Transverse colon (tissue), 4 donors: ENCODE measurements around the gene IGF2BP1.

Experiments used
- EP300 ChIP-seq: sonication (generic); formaldehyde crosslinking; IDR thresholded peaks from one replicate; pipeline ENCODE4 v1.6.1; 2017; ENCODE audit warnings: antibody characterized with exemption, low read depth
- POLR2A ChIP-seq: fragments of 450-650 bp; IDR thresholded peaks from one replicate; pipeline ENCODE4 v1.6.1; 2016; ENCODE audit warnings: antibody characterized with exemption, mild to moderate bottlenecking, moderate library complexity
- POLR2AphosphoS5 ChIP-seq, 3 donors: sonication (generic); formaldehyde crosslinking; IDR thresholded peaks; one replicate each; pipeline ENCODE4 v1.6.1; 2016; ENCODE audit warnings: antibody characterized with exemption in 3 of 3
- TF ChIP-seq, protein P1 (sequence below), 5 experiments: fragments of 200-600 bp in 3 of 5; fragments of 450-650 bp in 2 of 5; sonication (generic) in 3 of 5; IDR thresholded peaks; 1 replicate in 2 of 5; 2 replicates in 3 of 5; pipeline ENCODE4 v1.5.1; 2016 to 2017; ENCODE audit warnings: antibody characterized with exemption in 5 of 5, inconsistent platforms in 3 of 5, mild to moderate bottlenecking in 2 of 5, moderate library complexity in 1 of 5

DNA sequence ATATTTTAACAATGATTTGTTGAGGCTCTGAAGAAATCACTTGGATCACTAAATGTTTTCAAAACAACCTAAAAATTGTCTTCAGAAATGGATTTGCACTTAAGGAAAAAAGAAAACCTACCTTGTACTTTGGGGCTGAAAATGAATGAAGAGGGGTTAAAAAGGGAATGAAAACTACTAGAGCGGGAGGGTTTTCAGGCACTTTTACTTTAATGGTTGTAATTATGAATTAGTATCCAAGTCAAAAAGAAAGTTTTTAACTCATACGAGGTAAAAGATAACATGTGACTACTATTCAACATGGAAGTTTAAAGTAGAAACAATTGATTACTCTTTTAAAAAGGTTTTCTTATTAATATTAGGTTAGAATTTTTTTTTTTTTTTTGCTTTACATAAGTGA is 5.1 kb downstream of the IGF2BP1 start:
- TF ChIP-seq, protein P1, sequence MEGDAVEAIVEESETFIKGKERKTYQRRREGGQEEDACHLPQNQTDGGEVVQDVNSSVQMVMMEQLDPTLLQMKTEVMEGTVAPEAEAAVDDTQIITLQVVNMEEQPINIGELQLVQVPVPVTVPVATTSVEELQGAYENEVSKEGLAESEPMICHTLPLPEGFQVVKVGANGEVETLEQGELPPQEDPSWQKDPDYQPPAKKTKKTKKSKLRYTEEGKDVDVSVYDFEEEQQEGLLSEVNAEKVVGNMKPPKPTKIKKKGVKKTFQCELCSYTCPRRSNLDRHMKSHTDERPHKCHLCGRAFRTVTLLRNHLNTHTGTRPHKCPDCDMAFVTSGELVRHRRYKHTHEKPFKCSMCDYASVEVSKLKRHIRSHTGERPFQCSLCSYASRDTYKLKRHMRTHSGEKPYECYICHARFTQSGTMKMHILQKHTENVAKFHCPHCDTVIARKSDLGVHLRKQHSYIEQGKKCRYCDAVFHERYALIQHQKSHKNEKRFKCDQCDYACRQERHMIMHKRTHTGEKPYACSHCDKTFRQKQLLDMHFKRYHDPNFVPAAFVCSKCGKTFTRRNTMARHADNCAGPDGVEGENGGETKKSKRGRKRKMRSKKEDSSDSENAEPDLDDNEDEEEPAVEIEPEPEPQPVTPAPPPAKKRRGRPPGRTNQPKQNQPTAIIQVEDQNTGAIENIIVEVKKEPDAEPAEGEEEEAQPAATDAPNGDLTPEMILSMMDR (IDR thresholded peaks at IDR 0.05), result no peak
- TF ChIP-seq POLR2A (no peak), EP300 (no peak), POLR2AphosphoS5 (IDR thresholded peaks at IDR 0.05) (no peak)
